ENCODE measurements around the gene PPM1E.

PPM1E gene

GRCh38 chr17:59000022-59000421 lies 244.4 kb downstream of the PPM1E start:
- no peak for TF ChIP-seq CTCF (IDR thresholded peaks at IDR 0.05; ENCODE audit: low read depth, low read length)
- H3K27me3 ChIP-seq (ENCODE audit: insufficient read depth, low read depth, severe bottlenecking), result no peaks in the 10 kb centered on the region
- DNase-seq, result no peak
- no peak overlapping the region for H3K4me3 ChIP-seq (ENCODE audit: low read depth, low read length)
- no peaks in the 10 kb centered on the region for H3K9me3 ChIP-seq (ENCODE audit: severe bottlenecking)
- no peak overlapping the region for H3K27ac ChIP-seq
- H3K36me3 ChIP-seq, result peaks cover 24% of the 10 kb centered on the region

- Histone ChIP-seq H3K27ac (no peak overlapping the region), H3K27me3 (ENCODE audit: insufficient read depth, low read depth, severe bottlenecking) (no peaks in the 10 kb centered on the region), H3K36me3 (peaks cover 33% of the 10 kb centered on the region), H3K9me3 (ENCODE audit: severe bottlenecking) (no peaks in the 10 kb centered on the region), H3K4me3 (ENCODE audit: low read depth, low read length) (no peak overlapping the region)
- no peak for DNase-seq
- no peak for TF ChIP-seq CTCF (IDR thresholded peaks at IDR 0.05; ENCODE audit: low read depth, low read length)
Measured at GRCh38 chr17:59001158-59001814, 245.6 kb downstream of the PPM1E start.

- H3K9me3 ChIP-seq (ENCODE audit: severe bottlenecking), result no peaks in the 10 kb centered on the region
- H3K27ac ChIP-seq, result no peak overlapping the region
- DNase-seq, result no peak
- H3K36me3 ChIP-seq, result peaks cover 35% of the 10 kb centered on the region
- TF ChIP-seq CTCF (IDR thresholded peaks at IDR 0.05; ENCODE audit: low read depth, low read length), result no peak
- H3K27me3 ChIP-seq (ENCODE audit: insufficient read depth, low read depth, severe bottlenecking), result no peaks in the 10 kb centered on the region
- no peak overlapping the region for H3K4me3 ChIP-seq (ENCODE audit: low read depth, low read length)
Measured at GRCh38 chr17:59002126-59002525, 246.5 kb downstream of the PPM1E start.

GRCh38 chr17:59002848-59003247 lies 247.2 kb downstream of the PPM1E start:
- no peak for DNase-seq
- Histone ChIP-seq H3K36me3 (peaks cover 32% of the 10 kb centered on the region), H3K27ac (no peak overlapping the region), H3K27me3 (ENCODE audit: insufficient read depth, low read depth, severe bottlenecking) (no peaks in the 10 kb centered on the region), H3K4me3 (ENCODE audit: low read depth, low read length) (no peak overlapping the region), H3K9me3 (ENCODE audit: severe bottlenecking) (no peaks in the 10 kb centered on the region)
- no peak for TF ChIP-seq CTCF (IDR thresholded peaks at IDR 0.05; ENCODE audit: low read depth, low read length)

- Histone ChIP-seq H3K9me3 (ENCODE audit: severe bottlenecking) (no peaks in the 10 kb centered on the region), H3K27me3 (ENCODE audit: insufficient read depth, low read depth, severe bottlenecking) (no peaks in the 10 kb centered on the region), H3K36me3 (peaks cover 29% of the 10 kb centered on the region), H3K4me3 (ENCODE audit: low read depth, low read length) (no peak overlapping the region), H3K27ac (no peak overlapping the region)
- no peak for TF ChIP-seq CTCF (IDR thresholded peaks at IDR 0.05; ENCODE audit: low read depth, low read length)
- no peak for DNase-seq
Measured at GRCh38 chr17:59003860-59004259, 248.2 kb downstream of the PPM1E start.
